ENCODE data around the gene TTC23.
A peak's percentile ranks its signal among the peaks of the same experiment; 100 is the strongest.

DNA sequence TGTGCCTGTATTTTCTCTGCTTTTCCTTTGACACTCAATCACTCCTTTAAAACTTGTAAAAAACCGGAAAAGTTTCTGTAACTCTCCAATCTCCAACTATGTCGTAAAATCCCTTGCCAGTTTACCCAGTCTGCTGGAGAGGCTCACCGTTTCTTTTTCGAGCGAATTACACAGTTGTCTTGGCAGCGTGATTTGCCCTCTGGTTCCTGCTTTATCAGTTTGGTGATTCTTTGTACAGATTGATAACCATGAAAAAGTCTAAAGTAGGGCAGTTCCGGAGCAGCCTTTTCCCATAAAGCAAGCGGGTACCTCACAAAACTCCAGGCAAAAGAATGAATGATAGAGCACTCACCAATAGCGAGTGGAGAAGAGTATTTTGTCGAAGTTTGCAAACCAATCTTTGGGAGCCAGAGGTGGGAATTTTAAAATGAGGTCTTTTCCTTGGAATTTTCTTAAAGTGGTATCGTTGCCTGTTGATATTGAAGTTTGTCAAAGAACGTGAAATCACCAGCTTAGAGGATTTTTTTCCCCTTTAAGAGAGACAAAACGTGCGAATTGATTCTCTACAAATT, at the start of gene TTC23:
- TF ChIP-seq, protein P1, sequence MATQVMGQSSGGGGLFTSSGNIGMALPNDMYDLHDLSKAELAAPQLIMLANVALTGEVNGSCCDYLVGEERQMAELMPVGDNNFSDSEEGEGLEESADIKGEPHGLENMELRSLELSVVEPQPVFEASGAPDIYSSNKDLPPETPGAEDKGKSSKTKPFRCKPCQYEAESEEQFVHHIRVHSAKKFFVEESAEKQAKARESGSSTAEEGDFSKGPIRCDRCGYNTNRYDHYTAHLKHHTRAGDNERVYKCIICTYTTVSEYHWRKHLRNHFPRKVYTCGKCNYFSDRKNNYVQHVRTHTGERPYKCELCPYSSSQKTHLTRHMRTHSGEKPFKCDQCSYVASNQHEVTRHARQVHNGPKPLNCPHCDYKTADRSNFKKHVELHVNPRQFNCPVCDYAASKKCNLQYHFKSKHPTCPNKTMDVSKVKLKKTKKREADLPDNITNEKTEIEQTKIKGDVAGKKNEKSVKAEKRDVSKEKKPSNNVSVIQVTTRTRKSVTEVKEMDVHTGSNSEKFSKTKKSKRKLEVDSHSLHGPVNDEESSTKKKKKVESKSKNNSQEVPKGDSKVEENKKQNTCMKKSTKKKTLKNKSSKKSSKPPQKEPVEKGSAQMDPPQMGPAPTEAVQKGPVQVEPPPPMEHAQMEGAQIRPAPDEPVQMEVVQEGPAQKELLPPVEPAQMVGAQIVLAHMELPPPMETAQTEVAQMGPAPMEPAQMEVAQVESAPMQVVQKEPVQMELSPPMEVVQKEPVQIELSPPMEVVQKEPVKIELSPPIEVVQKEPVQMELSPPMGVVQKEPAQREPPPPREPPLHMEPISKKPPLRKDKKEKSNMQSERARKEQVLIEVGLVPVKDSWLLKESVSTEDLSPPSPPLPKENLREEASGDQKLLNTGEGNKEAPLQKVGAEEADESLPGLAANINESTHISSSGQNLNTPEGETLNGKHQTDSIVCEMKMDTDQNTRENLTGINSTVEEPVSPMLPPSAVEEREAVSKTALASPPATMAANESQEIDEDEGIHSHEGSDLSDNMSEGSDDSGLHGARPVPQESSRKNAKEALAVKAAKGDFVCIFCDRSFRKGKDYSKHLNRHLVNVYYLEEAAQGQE (IDR thresholded peaks at IDR 0.05; ENCODE audit: low read depth) = no peak
- TF ChIP-seq CREB1 (IDR thresholded peaks at IDR 0.05; ENCODE audit: low read depth) (peak; percentile 39; the same call in 1 of the 2 replicates), CEBPB (IDR thresholded peaks at IDR 0.05) (no peak), TAF1 (IDR thresholded peaks at IDR 0.05; ENCODE audit: low read depth) (peak; percentile 25; the same call in 1 of the 2 replicates), RAD21 (IDR thresholded peaks at IDR 0.05; ENCODE audit: low read depth) (no peak), EGR1 (IDR thresholded peaks at IDR 0.05) (no peak), EP300 (IDR thresholded peaks at IDR 0.05; ENCODE audit: borderline replicate concordance) (no peak), YY1 (IDR thresholded peaks at IDR 0.05; ENCODE audit: low read depth) (no peak)
- TF ChIP-seq, protein P2, sequence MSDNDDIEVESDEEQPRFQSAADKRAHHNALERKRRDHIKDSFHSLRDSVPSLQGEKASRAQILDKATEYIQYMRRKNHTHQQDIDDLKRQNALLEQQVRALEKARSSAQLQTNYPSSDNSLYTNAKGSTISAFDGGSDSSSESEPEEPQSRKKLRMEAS (IDR thresholded peaks at IDR 0.05) = peak; percentile 79
